ENCODE results near the gene SOCS6.

DNA sequence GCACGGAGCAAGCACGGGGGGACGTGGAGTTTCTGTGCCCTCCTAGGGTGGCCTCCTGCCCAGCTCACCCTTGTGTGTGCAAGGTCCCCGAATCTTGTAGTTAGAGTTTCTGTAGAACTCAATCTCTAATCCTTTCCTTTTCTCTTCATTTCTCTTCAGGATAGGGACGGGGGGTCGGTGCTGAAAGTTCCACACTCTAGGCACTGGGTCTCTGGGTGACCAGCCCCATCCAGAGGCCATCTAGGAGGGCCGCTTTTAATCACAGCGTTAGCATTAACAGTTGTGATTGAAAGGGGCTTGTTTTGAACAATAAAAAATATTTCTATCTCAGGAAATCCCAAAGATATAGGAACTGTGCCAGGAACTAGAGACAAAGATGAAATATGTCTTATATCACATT lies 10.5 kb downstream of the SOCS6 start:
- TF ChIP-seq CTCF (IDR thresholded peaks at IDR 0.05), result no peak
- TF ChIP-seq POLR2A (IDR thresholded peaks at IDR 0.05), result no peak
- no peak for TF ChIP-seq EP300 (IDR thresholded peaks at IDR 0.05)
- no peak for TF ChIP-seq POLR2AphosphoS5 (IDR thresholded peaks at IDR 0.05)
